Tibial nerve (tissue), 4 donors: ENCODE results near the gene DGKQ. TPM values are rescaled to one million over a fixed set of nuclear protein-coding genes. Genes with fewer than 3 reads are reported as not detected.
A peak's percentile ranks its signal among the peaks of the same experiment; 100 is the strongest.

Experiments
- DNase-seq, 2 donors: peaks; one replicate each; pipeline ENCODE4 v3.0.0-alpha.2; 2019; ENCODE audit warnings: low spot score in 2 of 2
- H3K27ac ChIP-seq, 4 donors: fragments of 200-600 bp; sonication (generic) in 3 of 4; one replicate each; pipeline ENCODE4 v1.5.1; 2017 to 2019; ENCODE audit warnings: mild to moderate bottlenecking in 1 of 4
- H3K27me3 ChIP-seq, 2 donors: fragments of 200-600 bp; sonication (generic) in 1 of 2; one replicate each; pipeline versions ENCODE4 v1.5.1 to v1.6.0; 2017 to 2019
- H3K36me3 ChIP-seq, 3 donors: fragments of 200-600 bp; sonication (generic); one replicate each; pipeline ENCODE4 v1.5.1; 2018 to 2019
- H3K4me1 ChIP-seq, 4 donors: fragments of 200-600 bp; sonication (generic) in 3 of 4; one replicate each; pipeline ENCODE4 v1.5.1; 2017 to 2019
- H3K4me3 ChIP-seq, 4 donors: fragments of 200-600 bp; sonication (generic) in 3 of 4; one replicate each; pipeline ENCODE4 v1.5.1; 2017 to 2019; ENCODE audit warnings: mild to moderate bottlenecking in 1 of 4, moderate library complexity in 1 of 4
- H3K9me3 ChIP-seq, 4 donors: fragments of 200-600 bp; sonication (generic) in 3 of 4; one replicate each; pipeline ENCODE4 v1.5.1; 2017 to 2019
- EP300 ChIP-seq, 2 donors: sonication (generic); formaldehyde crosslinking; IDR thresholded peaks; one replicate each; pipeline ENCODE4 v1.6.1; 2017; ENCODE audit warnings: antibody characterized with exemption in 2 of 2, mild to moderate bottlenecking in 1 of 2
- POLR2A ChIP-seq, 2 donors: fragments of 450-650 bp; IDR thresholded peaks; one replicate each; pipeline ENCODE4 v1.6.1; 2017; ENCODE audit warnings: antibody characterized with exemption in 2 of 2, mild to moderate bottlenecking in 2 of 2, moderate library complexity in 2 of 2
- WGBS, 2 donors: methylation state at CpG; one replicate each; pipeline ENCODE4 v1.1.5; 2018; 5-methylcytosine and 5-hydroxymethylcytosine counted together
- total RNA-seq, 4 donors: library from RNA; depleted of rRNA; stranded (reverse); fragments of >200 nt; gene quantifications; one replicate each; pipeline ENCODE4 v1.1.0, GENCODE V29; 2016
- TF ChIP-seq, protein P1 (sequence below), 5 experiments: fragments of 200-600 bp in 3 of 5; fragments of 450-650 bp in 2 of 5; sonication (generic) in 3 of 5; IDR thresholded peaks; one replicate each; pipeline ENCODE4 v1.5.1; 2016 to 2019; ENCODE audit warnings: antibody characterized with exemption in 5 of 5, mild to moderate bottlenecking in 3 of 5, moderate library complexity in 2 of 5

The DGKQ gene
- total RNA-seq, 4 donors from 2014 or later = 9.0 to 23.4 (median 13.6) TPM

DNA sequence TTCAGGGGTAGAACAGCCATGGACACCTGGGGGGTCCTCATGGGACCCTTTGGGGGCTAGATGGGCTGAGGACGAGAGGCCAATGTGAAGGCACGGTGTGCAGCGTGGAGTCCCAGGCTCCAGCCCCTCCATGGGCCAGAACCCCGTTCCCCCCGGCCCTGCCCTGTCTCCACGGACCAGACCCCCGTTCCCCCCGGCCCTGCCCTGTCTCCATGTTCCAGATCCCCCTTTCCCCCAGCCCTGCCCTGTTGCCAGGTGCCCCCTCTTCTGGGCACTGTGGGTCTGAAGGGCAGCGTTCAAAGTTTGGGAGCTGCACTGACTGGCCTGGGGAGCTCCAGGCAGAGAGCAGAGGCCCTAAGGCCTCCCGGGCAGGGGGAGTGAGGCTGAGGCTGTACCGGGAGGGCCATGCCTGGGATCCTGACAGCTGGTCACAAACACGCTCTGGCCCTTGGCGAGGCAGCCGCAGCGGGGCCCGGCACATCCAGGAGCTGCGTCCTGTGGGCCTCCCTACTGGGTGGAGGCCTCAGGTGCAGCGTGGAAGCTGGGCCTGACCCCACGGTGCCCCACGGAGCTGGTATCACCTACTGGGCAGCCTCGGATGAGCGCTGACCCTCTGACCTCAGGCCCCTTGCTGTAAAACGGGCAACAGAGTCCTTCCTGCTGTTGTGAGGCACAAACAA is 8.9 kb downstream of the DGKQ start:
- peaks cover 0 to 3% (median 0%) of the 10 kb centered on the region in 4 donors for H3K4me1 ChIP-seq
- H3K36me3 ChIP-seq = peaks cover 0 to 83% (median 0%) of the 10 kb centered on the region in 3 donors
- H3K27ac ChIP-seq = no peak overlapping the region
- no peak for DNase-seq
- TF ChIP-seq EP300 (IDR thresholded peaks at IDR 0.05) = no peak
- TF ChIP-seq, protein P1, sequence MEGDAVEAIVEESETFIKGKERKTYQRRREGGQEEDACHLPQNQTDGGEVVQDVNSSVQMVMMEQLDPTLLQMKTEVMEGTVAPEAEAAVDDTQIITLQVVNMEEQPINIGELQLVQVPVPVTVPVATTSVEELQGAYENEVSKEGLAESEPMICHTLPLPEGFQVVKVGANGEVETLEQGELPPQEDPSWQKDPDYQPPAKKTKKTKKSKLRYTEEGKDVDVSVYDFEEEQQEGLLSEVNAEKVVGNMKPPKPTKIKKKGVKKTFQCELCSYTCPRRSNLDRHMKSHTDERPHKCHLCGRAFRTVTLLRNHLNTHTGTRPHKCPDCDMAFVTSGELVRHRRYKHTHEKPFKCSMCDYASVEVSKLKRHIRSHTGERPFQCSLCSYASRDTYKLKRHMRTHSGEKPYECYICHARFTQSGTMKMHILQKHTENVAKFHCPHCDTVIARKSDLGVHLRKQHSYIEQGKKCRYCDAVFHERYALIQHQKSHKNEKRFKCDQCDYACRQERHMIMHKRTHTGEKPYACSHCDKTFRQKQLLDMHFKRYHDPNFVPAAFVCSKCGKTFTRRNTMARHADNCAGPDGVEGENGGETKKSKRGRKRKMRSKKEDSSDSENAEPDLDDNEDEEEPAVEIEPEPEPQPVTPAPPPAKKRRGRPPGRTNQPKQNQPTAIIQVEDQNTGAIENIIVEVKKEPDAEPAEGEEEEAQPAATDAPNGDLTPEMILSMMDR (IDR thresholded peaks at IDR 0.05) = no peak
- no peak for TF ChIP-seq POLR2A (IDR thresholded peaks at IDR 0.05)
- H3K4me3 ChIP-seq = no peak overlapping the region
- WGBS, 2 donors = 80 to 83% methylated on average over 13 to 17 of the region's 23 CpGs
- H3K9me3 ChIP-seq = no peaks in the 10 kb centered on the region
- H3K27me3 ChIP-seq = no peaks in the 10 kb centered on the region

DNA sequence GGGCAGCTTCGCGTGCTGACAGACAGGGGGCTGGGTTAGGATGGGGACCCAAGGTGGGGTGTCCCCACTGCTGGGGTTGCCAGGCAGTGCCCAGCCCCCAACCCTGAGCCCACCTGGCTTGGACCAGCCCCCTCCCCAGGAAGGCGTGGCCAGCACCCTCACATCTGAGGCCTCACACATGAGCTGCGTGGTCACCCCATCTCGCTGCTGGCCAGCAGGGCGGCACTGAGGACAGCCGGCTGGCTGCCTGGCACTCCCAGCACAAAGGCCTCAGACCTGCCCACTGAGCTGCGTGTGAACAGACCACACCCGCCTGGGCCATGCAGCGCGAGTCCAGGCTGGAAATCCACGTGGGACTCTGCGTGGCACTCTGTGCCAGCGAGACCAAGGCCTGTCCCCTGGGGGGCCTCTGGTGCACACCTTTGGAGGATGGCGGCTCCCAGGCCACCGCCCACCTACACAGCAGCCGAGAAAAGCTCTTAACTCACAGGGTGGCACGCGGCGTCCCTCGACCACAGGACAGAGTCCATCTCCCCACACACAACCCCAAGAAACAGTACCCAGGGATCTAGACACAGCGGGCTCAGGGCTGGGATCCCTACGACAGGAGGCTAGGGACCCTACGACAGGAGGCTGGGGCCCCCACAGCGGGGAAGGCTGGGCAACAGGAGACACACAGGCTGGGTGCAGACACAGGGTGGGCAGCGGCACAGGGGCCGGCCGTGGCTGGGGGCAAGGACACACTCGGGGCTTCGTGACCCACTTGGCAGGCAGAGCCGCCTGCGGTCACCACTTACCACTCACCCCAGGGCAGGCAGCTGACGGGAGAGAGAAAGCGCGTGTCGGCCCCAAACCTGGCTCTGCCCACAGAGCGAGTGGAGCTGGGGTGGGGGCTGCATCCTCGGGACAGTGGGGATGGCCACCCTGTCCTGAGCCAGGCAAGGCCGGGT is 9.8 kb downstream of the DGKQ start:
- H3K27ac ChIP-seq = peak overlapping the region in 1 of 4 donors; percentile 63
- H3K27me3 ChIP-seq = no peaks in the 10 kb centered on the region
- 92 to 93% methylated on average over 36 to 39 of the region's 39 CpGs for WGBS, 2 donors
- TF ChIP-seq, protein P1 (IDR thresholded peaks at IDR 0.05) = no peak
- no peak for TF ChIP-seq EP300 (IDR thresholded peaks at IDR 0.05)
- no peak for TF ChIP-seq POLR2A (IDR thresholded peaks at IDR 0.05)
- no peak for DNase-seq
- H3K9me3 ChIP-seq = no peaks in the 10 kb centered on the region
- no peak overlapping the region for H3K4me3 ChIP-seq
- H3K36me3 ChIP-seq = peaks cover 0 to 92% (median 0%) of the 10 kb centered on the region in 3 donors
- peaks cover 0 to 3% (median 0%) of the 10 kb centered on the region in 4 donors for H3K4me1 ChIP-seq

DNA sequence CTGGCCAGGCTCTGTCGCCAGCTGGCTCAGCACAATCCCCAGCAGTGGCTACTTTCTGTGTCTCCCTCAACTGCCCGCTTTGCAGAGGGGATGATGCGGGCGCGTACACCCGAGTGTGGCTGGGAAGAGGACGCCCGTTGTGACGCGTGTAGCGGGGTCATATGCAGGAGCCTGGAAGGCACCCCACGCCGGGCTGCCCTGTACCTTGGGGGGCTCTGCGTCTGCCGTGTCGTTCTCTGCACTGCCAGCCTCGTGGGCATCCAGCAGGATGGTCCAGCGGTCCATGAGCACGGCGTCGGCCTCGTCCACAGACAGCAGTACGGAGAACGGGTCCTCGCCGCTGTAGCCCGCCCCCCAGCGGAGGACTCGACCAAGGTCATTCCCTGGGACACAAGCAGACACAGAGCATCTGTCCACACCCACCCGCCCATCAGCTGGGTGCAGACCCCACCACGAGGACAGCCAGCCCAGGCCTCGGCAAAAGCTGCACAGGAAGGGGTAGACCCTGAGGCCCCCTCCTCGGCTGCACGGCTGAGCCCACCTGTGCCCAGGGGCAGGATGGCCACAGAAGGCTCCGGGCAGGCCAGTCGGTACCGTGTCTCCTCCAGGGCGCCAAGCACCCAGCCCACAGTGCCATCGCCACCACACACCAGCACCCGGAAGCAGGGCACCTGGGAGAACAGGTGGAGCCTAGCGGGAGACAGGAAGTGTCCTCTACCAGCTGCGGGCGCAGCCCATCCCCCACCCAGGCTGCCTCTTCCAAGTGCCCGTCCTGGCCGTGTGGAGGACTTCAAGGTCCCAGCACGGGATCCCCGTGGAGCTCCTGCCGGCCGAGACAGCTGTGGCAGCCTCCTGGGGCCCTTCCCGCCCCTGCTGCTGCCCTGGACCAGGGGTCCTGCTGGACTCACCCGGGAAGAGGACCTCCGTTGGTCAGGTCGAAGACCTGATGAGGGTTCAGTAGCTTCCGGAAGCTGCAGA is 10.8 kb downstream of the DGKQ start:
- Histone ChIP-seq H3K9me3 (no peaks in the 10 kb centered on the region), H3K27me3 (no peaks in the 10 kb centered on the region), H3K27ac (peak overlapping the region in 1 of 4 donors; percentile 63), H3K4me1 (no peaks in the 10 kb centered on the region), H3K36me3 (peaks cover 0 to 100% (median 0%) of the 10 kb centered on the region in 3 donors), H3K4me3 (no peak overlapping the region)
- TF ChIP-seq, protein P1 (IDR thresholded peaks at IDR 0.05) = no peak
- 90 to 93% methylated on average over 44 to 54 of the region's 54 CpGs for WGBS, 2 donors
- DNase-seq = no peak

GRCh38 chr4:961351-962230 is 11.8 kb downstream of the DGKQ start:
- DNase-seq = no peak
- no peak for TF ChIP-seq POLR2A (IDR thresholded peaks at IDR 0.05)
- TF ChIP-seq EP300 (IDR thresholded peaks at IDR 0.05) = no peak
- TF ChIP-seq, protein P1 (IDR thresholded peaks at IDR 0.05) = no peak

More at GRCh38 chr4:961351-962230, 11.8 kb downstream of the DGKQ start:
- H3K36me3 ChIP-seq = peaks cover 0 to 100% (median 0%) of the 10 kb centered on the region in 3 donors
- no peaks in the 10 kb centered on the region for H3K27me3 ChIP-seq
- peak overlapping the region in 1 of 4 donors; percentile 7 for H3K27ac ChIP-seq
- no peaks in the 10 kb centered on the region for H3K9me3 ChIP-seq
- H3K4me1 ChIP-seq = no peaks in the 10 kb centered on the region
- 87 to 90% methylated on average over 37 to 48 of the region's 52 CpGs for WGBS, 2 donors
- H3K4me3 ChIP-seq = no peak overlapping the region
